Panc1 (cell line): Measurements from ENCODE around the gene FGF14. TPM values are rescaled to one million over a fixed set of nuclear protein-coding genes. Genes with fewer than 3 reads are reported as not detected.

Experiments
- ATAC-seq: fragments of 200-7000 bp; cut with Tn5 transposase; 2 replicates; pipeline ENCODE4 v1.9.1; 2020; ENCODE audit warnings: mild to moderate bottlenecking, moderate library complexity
- BruUV-seq: library from RNA; stranded (reverse); fragments of 400-500 nt; replicated peaks from 2 replicates; lab custom pipeline; 2021; lab: Mats Ljungman, UMichigan
- CTCF ChIA-PET: fragments of 300-600 bp; sonication (Branson Sonifier 250); formaldehyde crosslinking; loops from one replicate; lab custom pipeline; 2022; ENCODE audit warnings: antibody characterized with exemption; lab: Charles Lee
- POLR2A ChIA-PET: fragments of 300-600 bp; sonication (Branson Sonifier 250); formaldehyde crosslinking; loops from one replicate; lab custom pipeline; 2022; ENCODE audit warnings: antibody characterized with exemption; lab: Charles Lee
- DNase-seq: peaks from one replicate; pipeline ENCODE4 v3.0.0-alpha.2; 2010; ENCODE audit warnings: low read depth, low spot score
- H3K27ac ChIP-seq: 2 replicates; pipeline ENCODE4 v1.5.1; 2011; ENCODE audit warnings: mild to moderate bottlenecking, low read length, inconsistent platforms
- H3K27me3 ChIP-seq: fragments of 200-500 bp; sonication (Bioruptor generic); 2 replicates; pipeline ENCODE4 v1.6.0; 2014; ENCODE audit warnings: low read length, inconsistent platforms; ENCODE audit not compliant: control insufficient read depth, insufficient read depth
- H3K36me3 ChIP-seq: fragments of 200-500 bp; sonication (Bioruptor generic); 2 replicates; pipeline ENCODE4 v1.5.1; 2014; ENCODE audit warnings: inconsistent platforms, mild to moderate bottlenecking, low read length, moderate library complexity; ENCODE audit not compliant: control insufficient read depth, insufficient read depth
- H3K4me1 ChIP-seq: 2 replicates; pipeline ENCODE4 v1.5.1; 2011; ENCODE audit warnings: inconsistent platforms, mild to moderate bottlenecking, low read length, moderate library complexity; ENCODE audit not compliant: control insufficient read depth, insufficient read depth
- H3K4me3 ChIP-seq, 2 experiments: 2 replicates each; pipeline ENCODE4 v1.5.1; 2011 to 2012; ENCODE audit warnings: low read depth in 2 of 2, low read length in 2 of 2, mild to moderate bottlenecking in 2 of 2, inconsistent platforms in 1 of 2, moderate library complexity in 1 of 2
- H3K9me3 ChIP-seq: fragments of 200-500 bp; sonication (Bioruptor generic); 2 replicates; pipeline ENCODE4 v1.5.1; 2014; ENCODE audit warnings: low read depth, mild to moderate bottlenecking, inconsistent platforms, low read length, moderate library complexity; ENCODE audit not compliant: control insufficient read depth, insufficient read depth
- POLR2AphosphoS5 ChIP-seq: IDR thresholded peaks from 2 replicates; pipeline ENCODE4 v1.6.1; 2012; ENCODE audit warnings: mild to moderate bottlenecking, low read depth, low read length, moderate library complexity
- SIN3A ChIP-seq: IDR thresholded peaks from 2 replicates; pipeline ENCODE4 v1.6.1; 2012; ENCODE audit warnings: low read depth, mild to moderate bottlenecking, low read length, moderate library complexity, borderline replicate concordance; ENCODE audit not compliant: insufficient read depth
- TCF7L2 ChIP-seq: IDR thresholded peaks from 2 replicates; pipeline ENCODE4 v1.6.1; 2011; ENCODE audit warnings: mild to moderate bottlenecking, low read depth, low read length, inconsistent platforms
- in situ Hi-C: cut with HindIII; loops from 2 replicates; pipeline ENCODE4 v1.10.0; 2016; ENCODE audit warnings: low sequenced_read_pairs, low pct_unique_long_range_greater_than_20kb
- intact Hi-C: fragments of 100-400 bp; cut with micrococcal nuclease; formaldehyde crosslinking; loops from one replicate; pipeline ENCODE4 v1.10.0; 2022; ENCODE audit not compliant: unreplicated experiment
- total RNA-seq: library from RNA; stranded (reverse); gene quantifications from one replicate; pipeline ENCODE4 v1.2.1, GENCODE V29; 2021; ENCODE audit not compliant: unreplicated experiment
- TF ChIP-seq, protein P1 (sequence below): fragments of 450-650 bp; IDR thresholded peaks from 2 replicates; pipeline ENCODE4 v1.5.1; 2017; ENCODE audit warnings: mild to moderate bottlenecking
- TF ChIP-seq, protein P2 (sequence below), 2 experiments: IDR thresholded peaks; 2 replicates each; pipeline ENCODE4 v1.6.1; 2011 to 2012; ENCODE audit warnings: low read depth in 2 of 2, control low read depth in 1 of 2, low read length in 1 of 2, mild to moderate bottlenecking in 1 of 2, moderate library complexity in 1 of 2; ENCODE audit not compliant: insufficient read depth in 1 of 2

FGF14 gene
- total RNA-seq, 1 experiment from 2014 or later, result 0.03 TPM

DNA sequence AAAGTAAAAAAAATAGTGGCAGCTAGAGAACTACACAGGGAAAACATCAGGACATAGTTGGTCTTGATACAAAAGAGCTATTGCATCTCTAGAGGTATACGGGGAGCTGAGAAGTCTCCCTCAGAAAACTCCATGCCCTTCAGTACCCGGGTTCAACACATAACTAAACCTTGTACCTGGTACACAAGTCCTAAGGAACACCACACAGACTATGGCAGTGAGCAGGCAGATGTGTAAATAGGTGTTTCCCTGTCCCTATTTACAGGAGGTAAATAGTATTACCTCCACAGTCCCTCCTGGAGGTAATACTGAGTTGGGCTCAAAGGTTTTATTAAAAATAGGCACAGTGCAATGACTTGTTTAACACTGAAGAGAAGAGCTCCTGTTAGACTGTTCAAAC is 5.9 kb downstream of the FGF14 start:
- BruUV-seq, result no TSS peak
- POLR2A ChIA-PET, result interaction anchor here (0.5 kb wide), 1 partner anchor 455 kb away, joined by 3 read pairs; no protein-coding TSS in a partner anchor
- H3K4me1 ChIP-seq, result no peaks in the 10 kb centered on the region
- H3K27me3 ChIP-seq, result no peaks in the 10 kb centered on the region; the same call in none of the 2 replicates
- H3K4me3 ChIP-seq, result no peak overlapping the region
- ATAC-seq (no peak), DNase-seq (no peak)
- no peak for TF ChIP-seq POLR2AphosphoS5
- TF ChIP-seq, protein P1, sequence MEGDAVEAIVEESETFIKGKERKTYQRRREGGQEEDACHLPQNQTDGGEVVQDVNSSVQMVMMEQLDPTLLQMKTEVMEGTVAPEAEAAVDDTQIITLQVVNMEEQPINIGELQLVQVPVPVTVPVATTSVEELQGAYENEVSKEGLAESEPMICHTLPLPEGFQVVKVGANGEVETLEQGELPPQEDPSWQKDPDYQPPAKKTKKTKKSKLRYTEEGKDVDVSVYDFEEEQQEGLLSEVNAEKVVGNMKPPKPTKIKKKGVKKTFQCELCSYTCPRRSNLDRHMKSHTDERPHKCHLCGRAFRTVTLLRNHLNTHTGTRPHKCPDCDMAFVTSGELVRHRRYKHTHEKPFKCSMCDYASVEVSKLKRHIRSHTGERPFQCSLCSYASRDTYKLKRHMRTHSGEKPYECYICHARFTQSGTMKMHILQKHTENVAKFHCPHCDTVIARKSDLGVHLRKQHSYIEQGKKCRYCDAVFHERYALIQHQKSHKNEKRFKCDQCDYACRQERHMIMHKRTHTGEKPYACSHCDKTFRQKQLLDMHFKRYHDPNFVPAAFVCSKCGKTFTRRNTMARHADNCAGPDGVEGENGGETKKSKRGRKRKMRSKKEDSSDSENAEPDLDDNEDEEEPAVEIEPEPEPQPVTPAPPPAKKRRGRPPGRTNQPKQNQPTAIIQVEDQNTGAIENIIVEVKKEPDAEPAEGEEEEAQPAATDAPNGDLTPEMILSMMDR, result no peak
- no peak for TF ChIP-seq TCF7L2
- TF ChIP-seq, protein P2, sequence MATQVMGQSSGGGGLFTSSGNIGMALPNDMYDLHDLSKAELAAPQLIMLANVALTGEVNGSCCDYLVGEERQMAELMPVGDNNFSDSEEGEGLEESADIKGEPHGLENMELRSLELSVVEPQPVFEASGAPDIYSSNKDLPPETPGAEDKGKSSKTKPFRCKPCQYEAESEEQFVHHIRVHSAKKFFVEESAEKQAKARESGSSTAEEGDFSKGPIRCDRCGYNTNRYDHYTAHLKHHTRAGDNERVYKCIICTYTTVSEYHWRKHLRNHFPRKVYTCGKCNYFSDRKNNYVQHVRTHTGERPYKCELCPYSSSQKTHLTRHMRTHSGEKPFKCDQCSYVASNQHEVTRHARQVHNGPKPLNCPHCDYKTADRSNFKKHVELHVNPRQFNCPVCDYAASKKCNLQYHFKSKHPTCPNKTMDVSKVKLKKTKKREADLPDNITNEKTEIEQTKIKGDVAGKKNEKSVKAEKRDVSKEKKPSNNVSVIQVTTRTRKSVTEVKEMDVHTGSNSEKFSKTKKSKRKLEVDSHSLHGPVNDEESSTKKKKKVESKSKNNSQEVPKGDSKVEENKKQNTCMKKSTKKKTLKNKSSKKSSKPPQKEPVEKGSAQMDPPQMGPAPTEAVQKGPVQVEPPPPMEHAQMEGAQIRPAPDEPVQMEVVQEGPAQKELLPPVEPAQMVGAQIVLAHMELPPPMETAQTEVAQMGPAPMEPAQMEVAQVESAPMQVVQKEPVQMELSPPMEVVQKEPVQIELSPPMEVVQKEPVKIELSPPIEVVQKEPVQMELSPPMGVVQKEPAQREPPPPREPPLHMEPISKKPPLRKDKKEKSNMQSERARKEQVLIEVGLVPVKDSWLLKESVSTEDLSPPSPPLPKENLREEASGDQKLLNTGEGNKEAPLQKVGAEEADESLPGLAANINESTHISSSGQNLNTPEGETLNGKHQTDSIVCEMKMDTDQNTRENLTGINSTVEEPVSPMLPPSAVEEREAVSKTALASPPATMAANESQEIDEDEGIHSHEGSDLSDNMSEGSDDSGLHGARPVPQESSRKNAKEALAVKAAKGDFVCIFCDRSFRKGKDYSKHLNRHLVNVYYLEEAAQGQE (IDR thresholded peaks at IDR 0.05; ENCODE audit: insufficient read depth in 1 of 2, low read depth in 2 of 2, low read length in 1 of 2), result no peak
- intact Hi-C loops, result loop anchor here (10.0 kb wide), 1 partner anchor 159 kb away; no protein-coding TSS in a partner anchor
- in situ Hi-C loops, result no loop called here
- H3K36me3 ChIP-seq, result no peaks in the 10 kb centered on the region
- H3K9me3 ChIP-seq, result no peaks in the 10 kb centered on the region
- CTCF ChIA-PET, result no interaction called here
- H3K27ac ChIP-seq, result no peak overlapping the region

DNA sequence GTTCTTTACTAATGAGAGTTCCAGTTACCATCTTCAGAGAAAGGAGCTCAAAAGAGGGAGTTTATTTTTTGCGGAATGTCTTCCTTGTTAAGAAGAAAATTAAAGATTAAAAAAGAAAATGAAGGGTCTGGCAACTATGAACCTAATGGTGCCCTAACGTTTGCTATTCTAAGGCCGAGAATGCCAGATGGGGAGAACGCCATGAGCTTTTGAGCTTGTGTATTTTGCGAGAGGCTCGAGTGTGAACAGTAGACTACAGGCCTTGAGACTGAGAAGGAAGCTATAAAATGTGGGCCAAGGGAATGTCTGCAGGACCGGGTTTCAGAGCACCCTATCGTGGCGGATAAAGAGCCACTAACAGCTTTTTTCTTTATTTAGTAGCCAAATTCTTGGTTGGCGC is 6.7 kb downstream of the FGF14 start:
- CTCF ChIA-PET, result no interaction called here
- peak overlapping the region; percentile 78 for H3K27ac ChIP-seq
- POLR2A ChIA-PET, result no interaction called here
- peak overlapping the region; percentile 71 to 82 for H3K4me3 ChIP-seq
- TF ChIP-seq SIN3A, result no peak
- TF ChIP-seq TCF7L2, result no peak
- TF ChIP-seq POLR2AphosphoS5, result no peak
- TF ChIP-seq, protein P1, result no peak
- TF ChIP-seq, protein P2 (IDR thresholded peaks at IDR 0.05; ENCODE audit: insufficient read depth in 1 of 2, low read depth in 2 of 2, low read length in 1 of 2), result no peak
- H3K4me1 ChIP-seq, result no peaks in the 10 kb centered on the region
- no TSS peak for BruUV-seq
- ATAC-seq (no peak), DNase-seq (no peak)
- in situ Hi-C loops, result no loop called here
- H3K9me3 ChIP-seq, result no peaks in the 10 kb centered on the region
- intact Hi-C loops, result loop anchor here (10.0 kb wide), 1 partner anchor 160 kb away; no protein-coding TSS in a partner anchor
- no peaks in the 10 kb centered on the region for H3K36me3 ChIP-seq
- no peaks in the 10 kb centered on the region; the same call in 1 of the 2 replicates for H3K27me3 ChIP-seq
